ENCODE data around the gene RNF166. TPM values are rescaled to one million over a fixed set of nuclear protein-coding genes. Genes with fewer than 3 reads are reported as not detected.

Gene RNF166
- total and polyA plus RNA-seq, 2 of the 13 experiments (the other 11 are each of a cell fraction or from before 2014, with no cell fraction given) = 21.4 to 23.0 TPM

DNA sequence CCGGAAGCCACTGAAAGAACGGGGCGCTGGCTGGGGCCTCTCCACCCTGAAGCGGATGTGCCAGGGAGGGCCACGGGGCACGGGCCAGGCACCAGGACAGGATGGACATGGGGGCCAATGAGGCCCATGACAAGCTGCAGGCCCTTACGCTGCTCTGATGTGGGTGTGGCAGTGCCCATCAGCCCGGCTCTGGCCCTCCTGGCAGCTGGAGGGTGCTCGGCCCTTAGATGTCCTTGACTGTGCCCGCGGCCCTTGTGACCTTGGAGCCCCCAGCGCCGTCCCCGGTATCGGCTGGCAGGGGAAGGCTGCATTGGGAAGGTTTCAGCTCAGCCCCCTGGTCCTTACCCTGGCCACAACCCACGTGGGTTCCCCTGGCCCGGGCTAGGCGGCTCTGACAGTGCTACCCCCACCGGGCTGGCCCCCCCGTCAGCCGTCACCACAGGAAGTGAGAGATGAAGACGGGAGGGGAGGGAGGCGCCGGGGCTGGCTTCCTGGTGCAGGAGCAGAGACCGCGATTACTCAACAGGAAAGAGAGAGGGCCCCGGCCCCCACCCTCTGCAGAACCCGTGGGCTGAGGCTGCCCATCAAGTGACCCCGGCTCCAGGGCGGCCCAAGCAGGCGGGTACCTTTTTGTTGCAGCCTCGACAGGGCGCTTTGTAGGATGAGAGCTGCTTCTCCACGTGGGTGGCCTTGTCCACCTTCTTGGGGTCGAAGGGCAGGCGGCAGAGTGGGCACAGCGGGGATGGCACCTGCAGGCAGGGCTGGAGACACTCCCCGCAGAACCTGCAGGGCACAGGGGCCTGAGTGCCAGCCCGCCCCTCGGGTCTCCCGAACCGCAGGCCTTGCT, 5.3 kb downstream of the RNF166 start (continued):
- TF ChIP-seq ZBTB10 (CRISPR knock-in tag; IDR thresholded peaks at IDR 0.05; ENCODE audit: borderline replicate concordance) (0 out of 2 replicates have a peak, but pooled peaks have one; percentile 22), POGK (CRISPR knock-in tag; conservative IDR thresholded peaks at IDR 0.05) (peak; percentile 8; the same call in 1 of the 2 replicates), BHLHE40 (IDR thresholded peaks at IDR 0.05; ENCODE audit: low read length) (no peak), ZNF549 (CRISPR knock-in tag; IDR thresholded peaks at IDR 0.05) (no peak), TAF1 (CRISPR knock-in tag; IDR thresholded peaks at IDR 0.05) (no peak), ZNF335 (CRISPR knock-in tag; IDR thresholded peaks at IDR 0.05) (peak; percentile 55; the same call in 1 of the 2 replicates), HOXA5 (CRISPR knock-in tag; IDR thresholded peaks at IDR 0.05) (peak; percentile 81; the same call in 1 of the 2 replicates), RAD21 (CRISPR knock-in tag; IDR thresholded peaks at IDR 0.05) (peak; percentile 13), ZNF883 (CRISPR knock-in tag; IDR thresholded peaks at IDR 0.05; ENCODE audit: not compliant biosample characterization) (peak; percentile 55), ZSCAN12 (CRISPR knock-in tag; IDR thresholded peaks at IDR 0.05) (no peak), HMG20A (CRISPR knock-in tag; IDR thresholded peaks at IDR 0.05; ENCODE audit: borderline replicate concordance) (no peak), ZC3H13 (CRISPR knock-in tag; IDR thresholded peaks at IDR 0.05) (0 out of 2 replicates have a peak, but pooled peaks have one; percentile 72), TRIM22 (IDR thresholded peaks at IDR 0.05) (no peak), MIER2 (CRISPR knock-in tag; IDR thresholded peaks at IDR 0.05) (0 out of 2 replicates have a peak, but pooled peaks have one; percentile 6), WIZ (CRISPR knock-in tag; IDR thresholded peaks at IDR 0.05) (peak; percentile 71; the same call in 1 of the 2 replicates), SRSF4 (IDR thresholded peaks at IDR 0.05; ENCODE audit: low read depth, low read length, poor library complexity, severe bottlenecking) (no peak), TCF12 (IDR thresholded peaks at IDR 0.05) (no peak), TCF12 (CRISPR knock-in tag; IDR thresholded peaks at IDR 0.05) (no peak; the same call in 1 of the 2 replicates)
- TF ChIP-seq, protein P1, sequence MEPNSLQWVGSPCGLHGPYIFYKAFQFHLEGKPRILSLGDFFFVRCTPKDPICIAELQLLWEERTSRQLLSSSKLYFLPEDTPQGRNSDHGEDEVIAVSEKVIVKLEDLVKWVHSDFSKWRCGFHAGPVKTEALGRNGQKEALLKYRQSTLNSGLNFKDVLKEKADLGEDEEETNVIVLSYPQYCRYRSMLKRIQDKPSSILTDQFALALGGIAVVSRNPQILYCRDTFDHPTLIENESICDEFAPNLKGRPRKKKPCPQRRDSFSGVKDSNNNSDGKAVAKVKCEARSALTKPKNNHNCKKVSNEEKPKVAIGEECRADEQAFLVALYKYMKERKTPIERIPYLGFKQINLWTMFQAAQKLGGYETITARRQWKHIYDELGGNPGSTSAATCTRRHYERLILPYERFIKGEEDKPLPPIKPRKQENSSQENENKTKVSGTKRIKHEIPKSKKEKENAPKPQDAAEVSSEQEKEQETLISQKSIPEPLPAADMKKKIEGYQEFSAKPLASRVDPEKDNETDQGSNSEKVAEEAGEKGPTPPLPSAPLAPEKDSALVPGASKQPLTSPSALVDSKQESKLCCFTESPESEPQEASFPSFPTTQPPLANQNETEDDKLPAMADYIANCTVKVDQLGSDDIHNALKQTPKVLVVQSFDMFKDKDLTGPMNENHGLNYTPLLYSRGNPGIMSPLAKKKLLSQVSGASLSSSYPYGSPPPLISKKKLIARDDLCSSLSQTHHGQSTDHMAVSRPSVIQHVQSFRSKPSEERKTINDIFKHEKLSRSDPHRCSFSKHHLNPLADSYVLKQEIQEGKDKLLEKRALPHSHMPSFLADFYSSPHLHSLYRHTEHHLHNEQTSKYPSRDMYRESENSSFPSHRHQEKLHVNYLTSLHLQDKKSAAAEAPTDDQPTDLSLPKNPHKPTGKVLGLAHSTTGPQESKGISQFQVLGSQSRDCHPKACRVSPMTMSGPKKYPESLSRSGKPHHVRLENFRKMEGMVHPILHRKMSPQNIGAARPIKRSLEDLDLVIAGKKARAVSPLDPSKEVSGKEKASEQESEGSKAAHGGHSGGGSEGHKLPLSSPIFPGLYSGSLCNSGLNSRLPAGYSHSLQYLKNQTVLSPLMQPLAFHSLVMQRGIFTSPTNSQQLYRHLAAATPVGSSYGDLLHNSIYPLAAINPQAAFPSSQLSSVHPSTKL (CRISPR knock-in tag; IDR thresholded peaks at IDR 0.05) = no peak; the same call in none of the 2 replicates
